ENCODE results near the gene SPSB1.

DNA sequence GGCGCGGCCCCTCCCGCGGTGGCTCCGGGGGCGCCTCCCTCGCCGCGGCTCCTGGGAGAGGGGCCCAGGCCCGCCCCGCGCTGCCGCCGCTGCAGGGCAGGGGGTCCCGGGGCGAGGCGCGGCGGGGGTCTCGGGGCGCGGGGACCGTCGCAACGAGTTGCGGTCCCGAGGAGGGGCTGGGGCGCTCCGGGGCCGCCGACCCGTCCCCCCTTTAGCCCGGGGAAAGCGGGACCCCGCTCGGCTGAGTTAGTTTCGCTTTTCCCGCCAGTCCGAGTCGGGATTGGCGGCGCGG is 493 bp downstream of the SPSB1 start:
- TF ChIP-seq POLR2A (IDR thresholded peaks at IDR 0.05): no peak
- TF ChIP-seq, protein P1, sequence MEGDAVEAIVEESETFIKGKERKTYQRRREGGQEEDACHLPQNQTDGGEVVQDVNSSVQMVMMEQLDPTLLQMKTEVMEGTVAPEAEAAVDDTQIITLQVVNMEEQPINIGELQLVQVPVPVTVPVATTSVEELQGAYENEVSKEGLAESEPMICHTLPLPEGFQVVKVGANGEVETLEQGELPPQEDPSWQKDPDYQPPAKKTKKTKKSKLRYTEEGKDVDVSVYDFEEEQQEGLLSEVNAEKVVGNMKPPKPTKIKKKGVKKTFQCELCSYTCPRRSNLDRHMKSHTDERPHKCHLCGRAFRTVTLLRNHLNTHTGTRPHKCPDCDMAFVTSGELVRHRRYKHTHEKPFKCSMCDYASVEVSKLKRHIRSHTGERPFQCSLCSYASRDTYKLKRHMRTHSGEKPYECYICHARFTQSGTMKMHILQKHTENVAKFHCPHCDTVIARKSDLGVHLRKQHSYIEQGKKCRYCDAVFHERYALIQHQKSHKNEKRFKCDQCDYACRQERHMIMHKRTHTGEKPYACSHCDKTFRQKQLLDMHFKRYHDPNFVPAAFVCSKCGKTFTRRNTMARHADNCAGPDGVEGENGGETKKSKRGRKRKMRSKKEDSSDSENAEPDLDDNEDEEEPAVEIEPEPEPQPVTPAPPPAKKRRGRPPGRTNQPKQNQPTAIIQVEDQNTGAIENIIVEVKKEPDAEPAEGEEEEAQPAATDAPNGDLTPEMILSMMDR (IDR thresholded peaks at IDR 0.05): no peak

Measured in prostate gland (tissue), 2 donors.